ENCODE measurements around the gene FXYD7.
"Not testable (repeated sequence)": the region's sequence is repeated elsewhere in the genome, so short reads cannot be mapped to it uniquely, and the experiment has no call there.

FXYD7 gene

GRCh38 chr19:35099897-35100275 is 43.2 kb upstream of the FXYD7 start (continued):
- no peak for TF ChIP-seq CSRNP3 (CRISPR knock-in tag; IDR thresholded peaks at IDR 0.05)
- TF ChIP-seq ZFP30 (CRISPR knock-in tag; IDR thresholded peaks at IDR 0.05), result no peak

GRCh38 chr19:35100588-35101533 is 42.2 kb upstream of the FXYD7 start:
- ATAC-seq, result no peak
- TF ChIP-seq CSDC2 (CRISPR knock-in tag; IDR thresholded peaks at IDR 0.05) (no peak), ARNTL (CRISPR knock-in tag; IDR thresholded peaks at IDR 0.05; ENCODE audit: borderline replicate concordance, low read depth) (no peak), ZC3H10 (CRISPR knock-in tag; IDR thresholded peaks at IDR 0.05) (no peak), CSRNP3 (CRISPR knock-in tag; IDR thresholded peaks at IDR 0.05) (no peak), CREB5 (CRISPR knock-in tag; IDR thresholded peaks at IDR 0.05; ENCODE audit: low read depth) (no peak), ZNF8 (CRISPR knock-in tag; IDR thresholded peaks at IDR 0.05) (no peak), PPARA (CRISPR knock-in tag; IDR thresholded peaks at IDR 0.05; ENCODE audit: borderline replicate concordance) (no peak), SNAI2 (CRISPR knock-in tag; IDR thresholded peaks at IDR 0.05) (no peak), ESRRG (CRISPR knock-in tag; IDR thresholded peaks at IDR 0.05) (no peak), GLIS3 (CRISPR knock-in tag; IDR thresholded peaks at IDR 0.05) (no peak), ZFP30 (CRISPR knock-in tag; IDR thresholded peaks at IDR 0.05) (no peak), TCF4 (CRISPR knock-in tag; IDR thresholded peaks at IDR 0.05; ENCODE audit: borderline replicate concordance) (no peak), ZNF565 (CRISPR knock-in tag; conservative IDR thresholded peaks at IDR 0.05; ENCODE audit: low read depth) (no peak), TSHZ2 (CRISPR knock-in tag; IDR thresholded peaks at IDR 0.05) (no peak), ZFP3 (CRISPR knock-in tag; IDR thresholded peaks at IDR 0.05) (no peak)

- ATAC-seq, result not testable (repeated sequence)
These were observed 41.1 kb upstream of the FXYD7 start for GRCh38 chr19:35101949-35102348.

GRCh38 chr19:35103614-35104013 is 39.4 kb upstream of the FXYD7 start:
- ATAC-seq, result not testable (repeated sequence)

- ATAC-seq, result no peak
- TF ChIP-seq ZNF70 (CRISPR knock-in tag; IDR thresholded peaks at IDR 0.05), result no peak
- TF ChIP-seq ZFP30 (CRISPR knock-in tag; IDR thresholded peaks at IDR 0.05), result no peak
- no peak for TF ChIP-seq PPARA (CRISPR knock-in tag; IDR thresholded peaks at IDR 0.05; ENCODE audit: borderline replicate concordance)
- TF ChIP-seq ZFP3 (CRISPR knock-in tag; IDR thresholded peaks at IDR 0.05), result no peak
- no peak for TF ChIP-seq ZC3H10 (CRISPR knock-in tag; IDR thresholded peaks at IDR 0.05)
- no peak for TF ChIP-seq SNAI2 (CRISPR knock-in tag; IDR thresholded peaks at IDR 0.05)
- TF ChIP-seq ZNF565 (CRISPR knock-in tag; conservative IDR thresholded peaks at IDR 0.05; ENCODE audit: low read depth), result no peak
- TF ChIP-seq POU6F1 (CRISPR knock-in tag; IDR thresholded peaks at IDR 0.05; ENCODE audit: borderline replicate concordance, low read depth), result no peak
- no peak for TF ChIP-seq ARNTL (CRISPR knock-in tag; IDR thresholded peaks at IDR 0.05; ENCODE audit: borderline replicate concordance, low read depth)
- TF ChIP-seq ISL1 (CRISPR knock-in tag; IDR thresholded peaks at IDR 0.05), result no peak
- TF ChIP-seq RARB (CRISPR knock-in tag; IDR thresholded peaks at IDR 0.05), result no peak
- no peak for TF ChIP-seq ZNF8 (CRISPR knock-in tag; IDR thresholded peaks at IDR 0.05)
- no peak for TF ChIP-seq OSR1 (CRISPR knock-in tag; IDR thresholded peaks at IDR 0.05)
- no peak for TF ChIP-seq TCF4 (CRISPR knock-in tag; IDR thresholded peaks at IDR 0.05; ENCODE audit: borderline replicate concordance)
- no peak for TF ChIP-seq CSRNP3 (CRISPR knock-in tag; IDR thresholded peaks at IDR 0.05)
- TF ChIP-seq TOX (CRISPR knock-in tag; IDR thresholded peaks at IDR 0.05; ENCODE audit: borderline replicate concordance), result no peak
- TF ChIP-seq BACH2 (CRISPR knock-in tag; IDR thresholded peaks at IDR 0.05; ENCODE audit: borderline replicate concordance), result no peak
- no peak for TF ChIP-seq CSDC2 (CRISPR knock-in tag; IDR thresholded peaks at IDR 0.05)
These were observed 38.7 kb upstream of the FXYD7 start for GRCh38 chr19:35104361-35104760.
